Right lobe of liver (tissue), 4 donors: ENCODE results near the gene FGF9.

Source experiments
- CTCF ChIP-seq, 4 donors: fragments of 200-600 bp in 3 of 4; fragments of 450-650 bp in 1 of 4; IDR thresholded peaks; one replicate each; pipeline versions ENCODE4 v1.5.1 to v1.8.0; 2016 to 2022; ENCODE audit warnings: antibody characterized with exemption in 4 of 4, mild to moderate bottlenecking in 2 of 4
- POLR2A ChIP-seq: fragments of 450-650 bp; IDR thresholded peaks from one replicate; pipeline ENCODE4 v1.6.1; 2017; ENCODE audit warnings: antibody characterized with exemption, mild to moderate bottlenecking
- donor health status: DM: no; HTN: no; CAD: no.
- donor health status: DM: no; HTN: no; CAD: no.
- donor health status: DM: no; HTN: yes; CAD: no.

- TF ChIP-seq CTCF (IDR thresholded peaks at IDR 0.05) = no peak
- TF ChIP-seq POLR2A = no peak
Observed at GRCh38 chr13:21674490-21675009, 3.7 kb downstream of the FGF9 start.
